Uterus (tissue), 4 donors: Measurements from ENCODE around the gene ALDH9A1. TPM values are rescaled to one million over a fixed set of nuclear protein-coding genes. Genes with fewer than 3 reads are reported as not detected.

Source experiments
- DNase-seq, 2 donors: peaks; one replicate each; pipeline ENCODE4 v3.0.0-alpha.2; 2019 to 2020
- H3K27ac ChIP-seq, 2 donors: fragments of 200-600 bp; sonication (generic); 1 replicate in 1 of 2; 2 replicates in 1 of 2; pipeline ENCODE4 v1.5.1; 2016 to 2018
- H3K27me3 ChIP-seq, 2 donors: fragments of 200-600 bp; sonication (generic); one replicate each; pipeline ENCODE4 v1.5.1; 2018 to 2019; ENCODE audit warnings: control low read depth in 1 of 2
- H3K36me3 ChIP-seq, 2 donors: fragments of 200-600 bp; sonication (generic); one replicate each; pipeline ENCODE4 v1.5.1; 2019; ENCODE audit warnings: control low read depth in 1 of 2
- H3K4me1 ChIP-seq, 2 donors: fragments of 200-600 bp; sonication (generic); one replicate each; pipeline ENCODE4 v1.5.1; 2018 to 2019; ENCODE audit warnings: control low read depth in 1 of 2
- H3K4me3 ChIP-seq, 2 donors: fragments of 200-600 bp; sonication (generic); 1 replicate in 1 of 2; 2 replicates in 1 of 2; pipeline ENCODE4 v1.5.1; 2018 to 2019; ENCODE audit warnings: mild to moderate bottlenecking in 1 of 2
- H3K9me3 ChIP-seq, 2 donors: fragments of 200-600 bp; sonication (generic); one replicate each; pipeline ENCODE4 v1.5.1; 2019; ENCODE audit warnings: control low read depth in 1 of 2
- CTCF ChIP-seq, 4 experiments: fragments of 200-600 bp in 2 of 4; fragments of 450-650 bp in 2 of 4; sonication (generic) in 2 of 4; IDR thresholded peaks; one replicate each; pipeline ENCODE4 v1.5.1; 2016 to 2019; ENCODE audit warnings: antibody characterized with exemption in 4 of 4, mild to moderate bottlenecking in 2 of 4, moderate library complexity in 1 of 4
- POLR2A ChIP-seq, 2 donors: fragments of 450-650 bp; IDR thresholded peaks; one replicate each; pipeline ENCODE4 v1.6.1; 2016; ENCODE audit warnings: antibody characterized with exemption in 2 of 2, mild to moderate bottlenecking in 1 of 2, moderate library complexity in 1 of 2
- intact Hi-C: fragments of 100-400 bp; cut with DNase I; formaldehyde crosslinking; loops from one replicate; pipeline ENCODE4 v1.15.1; 2023; ENCODE audit warnings: low total_unique reads
- total RNA-seq, 4 donors: library from RNA; depleted of rRNA in 3 of 4; stranded (reverse); fragments of >200 nt in 3 of 4; gene quantifications; one replicate each; pipeline versions ENCODE4 v1.1.0 to v1.2.4, GENCODE V29; 2014 to 2023
- donor health status: DM: yes; HTN: yes; CAD: no.

The ALDH9A1 gene
- total RNA-seq, 4 donors from 2014 or later, result 25.4 to 105 (median 68.4) TPM

- Histone ChIP-seq H3K4me1 (peaks cover 0 to 6% of the 10 kb centered on the region in 2 donors), H3K36me3 (no peaks in the 10 kb centered on the region), H3K9me3 (no peaks in the 10 kb centered on the region), H3K27me3 (no peaks in the 10 kb centered on the region), H3K27ac (no peak overlapping the region), H3K4me3 (no peak overlapping the region)
- intact Hi-C loops, result no loop called here
- no peak for TF ChIP-seq POLR2A (IDR thresholded peaks at IDR 0.05)
- TF ChIP-seq CTCF (IDR thresholded peaks at IDR 0.05), result no peak
- no peak for DNase-seq
Observed at GRCh38 chr1:165629151-165629550, 69.2 kb downstream of the ALDH9A1 start.

- Histone ChIP-seq H3K4me1 (peaks cover 0 to 4% of the 10 kb centered on the region in 2 donors), H3K27me3 (no peaks in the 10 kb centered on the region), H3K36me3 (no peaks in the 10 kb centered on the region), H3K4me3 (no peak overlapping the region), H3K27ac (no peak overlapping the region), H3K9me3 (no peaks in the 10 kb centered on the region)
- TF ChIP-seq CTCF (IDR thresholded peaks at IDR 0.05), result no peak
- TF ChIP-seq POLR2A (IDR thresholded peaks at IDR 0.05), result no peak
- DNase-seq, result no peak
- intact Hi-C loops, result no loop called here
Observed at GRCh38 chr1:165628147-165628822, 70.1 kb downstream of the ALDH9A1 start.

- Histone ChIP-seq H3K4me1 (no peaks in the 10 kb centered on the region), H3K4me3 (no peak overlapping the region), H3K36me3 (no peaks in the 10 kb centered on the region), H3K9me3 (no peaks in the 10 kb centered on the region), H3K27me3 (no peaks in the 10 kb centered on the region), H3K27ac (no peak overlapping the region)
- intact Hi-C loops, result no loop called here
- TF ChIP-seq CTCF (IDR thresholded peaks at IDR 0.05) (no peak), POLR2A (IDR thresholded peaks at IDR 0.05) (no peak)
- DNase-seq, result no peak
Observed at GRCh38 chr1:165624441-165624840, 73.9 kb downstream of the ALDH9A1 start.

- Histone ChIP-seq H3K36me3 (no peaks in the 10 kb centered on the region), H3K4me3 (no peak overlapping the region), H3K4me1 (no peaks in the 10 kb centered on the region), H3K9me3 (no peaks in the 10 kb centered on the region), H3K27me3 (no peaks in the 10 kb centered on the region), H3K27ac (no peak overlapping the region)
- DNase-seq, result no peak
- TF ChIP-seq CTCF (IDR thresholded peaks at IDR 0.05), result no peak
- TF ChIP-seq POLR2A (IDR thresholded peaks at IDR 0.05), result no peak
- intact Hi-C loops, result no loop called here
Observed at GRCh38 chr1:165623624-165624023, 74.7 kb downstream of the ALDH9A1 start.

GRCh38 chr1:165619647-165620151 is 78.7 kb downstream of the ALDH9A1 start:
- no peaks in the 10 kb centered on the region for H3K36me3 ChIP-seq
- no peak overlapping the region for H3K27ac ChIP-seq
- H3K4me3 ChIP-seq, result no peak overlapping the region
- intact Hi-C loops, result no loop called here
- TF ChIP-seq POLR2A (IDR thresholded peaks at IDR 0.05) (no peak), CTCF (IDR thresholded peaks at IDR 0.05) (no peak)
- no peaks in the 10 kb centered on the region for H3K9me3 ChIP-seq
- no peaks in the 10 kb centered on the region for H3K27me3 ChIP-seq
- DNase-seq, result no peak
- no peaks in the 10 kb centered on the region for H3K4me1 ChIP-seq
